Activated CD4-positive, alpha-beta T cell treated with anti-CD3 and anti-CD28 coated beads, Interleukin-2, amount 10 ng/mL, durations not matched to agents 7 days and 5 days (primary cell): ENCODE data around the gene NCR1. TPM values are rescaled to one million over a fixed set of nuclear protein-coding genes. Genes with fewer than 3 reads are reported as not detected.
"Not testable (repeated sequence)": the region's sequence is repeated elsewhere in the genome, so short reads cannot be mapped to it uniquely, and the experiment has no call there.

Experiments
- CTCF ChIA-PET: fragments of 350-600 bp; sonication (Branson Sonifier 250); formaldehyde crosslinking; loops from one replicate; lab custom pipeline; 2021; ENCODE audit warnings: antibody characterized with exemption; lab: Charles Lee
- POLR2A ChIA-PET: fragments of 350-600 bp; sonication (Branson Sonifier 250); formaldehyde crosslinking; loops from one replicate; lab custom pipeline; 2021; ENCODE audit warnings: antibody characterized with exemption; lab: Charles Lee
- DNase-seq: peaks from one replicate; pipeline ENCODE4 v3.0.0-alpha.2; 2020
- H3K27ac Mint-ChIP-seq: one replicate; pipeline ENCODE4 v1.8.0; 2021; ENCODE audit warnings: mild to moderate bottlenecking, moderate library complexity, mixed read lengths
- H3K27me3 Mint-ChIP-seq: one replicate; pipeline ENCODE4 v1.8.0; 2021; ENCODE audit warnings: mixed read lengths
- H3K36me3 Mint-ChIP-seq: one replicate; pipeline ENCODE4 v1.8.0; 2021; ENCODE audit warnings: low read depth, mixed read lengths
- H3K4me1 Mint-ChIP-seq: one replicate; pipeline ENCODE4 v1.8.0; 2021; ENCODE audit warnings: mixed read lengths
- H3K4me3 Mint-ChIP-seq: one replicate; pipeline ENCODE4 v1.8.0; 2021; ENCODE audit warnings: mild to moderate bottlenecking, moderate library complexity, mixed read lengths
- H3K9me3 Mint-ChIP-seq: one replicate; pipeline ENCODE4 v1.8.0; 2021; ENCODE audit warnings: mixed read lengths
- total RNA-seq, 2 experiments: library from RNA; stranded (reverse); gene quantifications; one replicate each; pipeline ENCODE4 v1.2.3, GENCODE V29; 2021

Gene NCR1
- total RNA-seq, 2 experiments from 2014 or later: not detected

DNA sequence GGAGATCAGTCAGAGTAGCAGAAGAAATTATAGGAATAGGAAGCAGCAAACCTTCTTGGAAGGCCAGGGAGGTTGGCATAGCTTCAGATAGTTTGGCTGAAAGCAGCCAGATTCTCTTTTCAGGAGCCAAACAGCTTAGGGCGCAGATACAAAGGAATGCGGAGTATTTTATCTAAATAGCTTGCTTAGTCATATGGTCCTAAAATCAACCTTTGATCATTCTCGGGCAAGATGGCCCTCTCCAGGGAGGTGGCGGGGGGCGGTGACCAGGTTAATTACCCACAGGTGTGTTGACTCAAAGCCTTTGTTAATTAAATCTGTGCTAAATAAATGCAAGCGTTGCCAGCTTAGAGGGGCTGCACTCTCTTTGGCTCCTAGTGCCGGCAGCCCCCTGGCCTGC lies 12.5 kb upstream of the NCR1 start:
- peaks cover 5% of the 10 kb centered on the region for H3K27me3 Mint-ChIP-seq
- H3K36me3 Mint-ChIP-seq: no peaks in the 10 kb centered on the region
- no peaks in the 10 kb centered on the region for H3K9me3 Mint-ChIP-seq
- no peaks in the 10 kb centered on the region for H3K4me1 Mint-ChIP-seq
- H3K27ac Mint-ChIP-seq: no peak overlapping the region
- no peak for DNase-seq
- ChIA-PET CTCF (no interaction called here), POLR2A (no interaction called here)
- no peak overlapping the region for H3K4me3 Mint-ChIP-seq

DNA sequence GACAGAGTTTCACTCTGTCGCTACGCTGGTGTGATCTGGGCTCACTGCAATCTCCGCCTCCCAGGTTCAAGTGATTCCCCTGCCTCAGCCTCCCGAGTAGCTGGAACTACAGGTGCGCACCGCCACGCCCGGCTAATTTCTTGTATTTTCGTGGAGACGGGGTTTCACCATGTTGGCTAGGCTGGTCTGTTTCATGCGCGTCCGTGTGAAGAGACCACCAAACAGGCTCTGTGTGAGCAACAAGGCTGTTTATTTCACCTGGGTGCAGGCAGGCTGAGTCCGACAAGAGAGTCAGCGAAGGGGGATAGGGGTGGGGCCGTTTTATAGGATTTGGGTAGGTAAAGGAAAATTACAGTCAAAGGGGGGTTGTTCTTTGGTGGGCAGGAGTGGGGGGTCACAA lies 11.8 kb upstream of the NCR1 start:
- CTCF ChIA-PET, H3K4me1 Mint-ChIP-seq, H3K36me3 Mint-ChIP-seq, H3K27me3 Mint-ChIP-seq, DNase-seq, H3K4me3 Mint-ChIP-seq, H3K27ac Mint-ChIP-seq, H3K9me3 Mint-ChIP-seq, POLR2A ChIA-PET: not testable (repeated sequence)

DNA sequence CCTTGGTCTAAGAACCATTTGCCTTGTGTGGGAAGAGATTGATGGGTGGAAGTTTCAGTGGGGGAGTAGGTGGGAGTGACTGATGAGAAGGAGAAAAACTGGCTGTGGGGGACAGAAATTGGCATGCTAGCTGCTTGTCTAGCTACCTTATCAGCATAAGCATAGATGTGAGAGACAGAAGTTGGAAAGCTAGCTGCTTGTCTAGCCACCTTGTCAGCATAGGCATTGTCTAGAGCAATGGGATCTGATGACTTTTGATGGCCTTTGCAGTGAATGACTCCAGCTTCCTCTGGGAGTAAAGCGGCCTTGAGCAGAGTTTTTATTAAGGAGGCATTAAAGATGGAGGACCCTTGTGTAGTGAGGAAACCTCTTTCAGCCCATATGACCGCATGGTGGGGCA lies 9.9 kb upstream of the NCR1 start:
- H3K4me1 Mint-ChIP-seq: no peaks in the 10 kb centered on the region
- H3K36me3 Mint-ChIP-seq: no peaks in the 10 kb centered on the region
- no peak overlapping the region for H3K4me3 Mint-ChIP-seq
- H3K9me3 Mint-ChIP-seq: no peaks in the 10 kb centered on the region
- ChIA-PET CTCF (no interaction called here), POLR2A (no interaction called here)
- peaks cover 12% of the 10 kb centered on the region for H3K27me3 Mint-ChIP-seq
- no peak for DNase-seq
- no peak overlapping the region for H3K27ac Mint-ChIP-seq

DNA sequence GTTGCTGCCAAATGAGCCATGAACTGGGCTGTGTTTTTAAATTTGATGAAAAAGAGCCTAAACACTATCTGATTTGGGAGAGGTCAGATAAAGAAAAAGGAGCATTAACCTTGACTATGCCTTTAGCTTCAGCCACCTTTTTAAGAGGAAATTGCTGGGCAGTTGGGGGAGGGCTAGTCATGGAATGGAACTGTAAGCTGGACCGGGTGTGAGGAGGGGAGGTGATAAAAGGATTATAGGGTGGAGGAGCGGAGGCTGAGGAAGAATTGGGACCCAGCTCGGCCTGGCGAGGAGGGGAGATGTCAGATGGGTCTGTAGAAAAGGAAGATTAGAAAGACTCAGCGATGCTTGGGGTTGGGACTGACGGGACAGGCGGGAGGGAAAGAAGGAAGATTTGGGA lies 7.3 kb upstream of the NCR1 start:
- H3K27me3 Mint-ChIP-seq, POLR2A ChIA-PET, H3K4me3 Mint-ChIP-seq, H3K4me1 Mint-ChIP-seq, DNase-seq, CTCF ChIA-PET, H3K27ac Mint-ChIP-seq, H3K36me3 Mint-ChIP-seq, H3K9me3 Mint-ChIP-seq: not testable (repeated sequence)

- H3K27me3 Mint-ChIP-seq, CTCF ChIA-PET, POLR2A ChIA-PET, H3K9me3 Mint-ChIP-seq, H3K36me3 Mint-ChIP-seq, H3K4me1 Mint-ChIP-seq, H3K4me3 Mint-ChIP-seq, H3K27ac Mint-ChIP-seq, DNase-seq: not testable (repeated sequence)
Observed at GRCh38 chr19:54899646-54900045, 6.3 kb upstream of the NCR1 start.

GRCh38 chr19:54901153-54901552 lies 4.8 kb upstream of the NCR1 start:
- H3K27ac Mint-ChIP-seq, H3K9me3 Mint-ChIP-seq, CTCF ChIA-PET, H3K4me3 Mint-ChIP-seq, H3K4me1 Mint-ChIP-seq, POLR2A ChIA-PET, H3K27me3 Mint-ChIP-seq, H3K36me3 Mint-ChIP-seq, DNase-seq: not testable (repeated sequence)

DNA sequence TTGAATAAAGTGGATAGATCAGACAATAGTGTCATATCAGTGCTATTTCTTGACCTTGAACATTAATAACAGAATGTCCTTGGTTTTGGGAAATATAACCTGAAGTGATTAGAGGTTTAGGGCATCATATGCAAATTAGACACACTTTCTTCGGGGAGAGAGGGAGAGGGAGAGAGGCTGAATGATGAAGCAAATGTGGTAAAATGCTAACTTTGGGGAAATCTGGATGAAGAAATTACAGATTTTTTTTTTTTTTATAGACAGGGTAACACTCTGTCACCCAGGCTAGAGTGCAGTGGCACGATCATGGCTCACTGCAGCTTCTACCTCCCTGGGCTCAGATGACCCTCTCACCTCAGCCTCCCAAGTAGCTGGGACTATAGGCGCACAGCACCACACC lies 3.9 kb upstream of the NCR1 start:
- H3K36me3 Mint-ChIP-seq: no peaks in the 10 kb centered on the region
- H3K9me3 Mint-ChIP-seq: no peaks in the 10 kb centered on the region
- H3K4me3 Mint-ChIP-seq: no peak overlapping the region
- H3K27me3 Mint-ChIP-seq: peaks cover 10% of the 10 kb centered on the region
- H3K4me1 Mint-ChIP-seq: peaks cover 2% of the 10 kb centered on the region
- H3K27ac Mint-ChIP-seq: no peak overlapping the region
- POLR2A ChIA-PET: no interaction called here
- no peak for DNase-seq
- CTCF ChIA-PET: no interaction called here

GRCh38 chr19:54903303-54903702 lies 2.6 kb upstream of the NCR1 start:
- Mint-ChIP-seq H3K9me3 (no peaks in the 10 kb centered on the region), H3K27ac (no peak overlapping the region), H3K36me3 (no peaks in the 10 kb centered on the region), H3K4me3 (no peak overlapping the region), H3K27me3 (peaks cover 10% of the 10 kb centered on the region), H3K4me1 (peaks cover 2% of the 10 kb centered on the region)
- CTCF ChIA-PET: no interaction called here
- POLR2A ChIA-PET: no interaction called here
- no peak for DNase-seq

DNA sequence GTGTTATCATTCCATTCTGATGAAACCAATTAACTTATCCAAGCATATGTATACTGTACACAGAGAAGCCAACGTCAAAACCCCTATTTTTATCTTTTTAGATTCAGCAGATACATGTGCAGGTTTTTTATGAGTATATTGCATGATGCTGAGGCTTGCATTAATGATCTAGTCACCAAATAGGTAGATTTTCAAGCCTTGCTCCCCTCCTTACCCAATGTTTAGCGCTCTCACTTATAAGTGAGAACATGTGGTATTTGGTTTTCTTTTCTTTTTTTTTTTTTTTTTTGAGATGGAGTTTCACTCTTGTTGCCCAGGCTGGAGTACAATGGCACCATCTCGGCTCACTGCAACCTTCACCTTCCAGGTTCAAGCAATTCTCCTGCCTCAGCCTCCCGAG lies 1.7 kb upstream of the NCR1 start:
- DNase-seq, H3K27me3 Mint-ChIP-seq, H3K36me3 Mint-ChIP-seq, H3K9me3 Mint-ChIP-seq, H3K27ac Mint-ChIP-seq, CTCF ChIA-PET, H3K4me1 Mint-ChIP-seq, POLR2A ChIA-PET, H3K4me3 Mint-ChIP-seq: not testable (repeated sequence)

- POLR2A ChIA-PET: no interaction called here
- Mint-ChIP-seq H3K4me1 (peaks cover 2% of the 10 kb centered on the region), H3K27me3 (peaks cover 3% of the 10 kb centered on the region), H3K9me3 (no peaks in the 10 kb centered on the region), H3K36me3 (no peaks in the 10 kb centered on the region), H3K4me3 (no peak overlapping the region), H3K27ac (no peak overlapping the region)
- CTCF ChIA-PET: no interaction called here
- DNase-seq: no peak
Observed at GRCh38 chr19:54905421-54905802, 536 bp upstream of the NCR1 start.

GRCh38 chr19:54906819-54907218 lies 871 bp downstream of the NCR1 start:
- no peak overlapping the region for H3K27ac Mint-ChIP-seq
- no peaks in the 10 kb centered on the region for H3K9me3 Mint-ChIP-seq
- ChIA-PET CTCF (no interaction called here), POLR2A (no interaction called here)
- H3K4me1 Mint-ChIP-seq: peaks cover 2% of the 10 kb centered on the region
- no peak for DNase-seq
- no peaks in the 10 kb centered on the region for H3K36me3 Mint-ChIP-seq
- H3K27me3 Mint-ChIP-seq: peaks cover 3% of the 10 kb centered on the region
- no peak overlapping the region for H3K4me3 Mint-ChIP-seq

DNA sequence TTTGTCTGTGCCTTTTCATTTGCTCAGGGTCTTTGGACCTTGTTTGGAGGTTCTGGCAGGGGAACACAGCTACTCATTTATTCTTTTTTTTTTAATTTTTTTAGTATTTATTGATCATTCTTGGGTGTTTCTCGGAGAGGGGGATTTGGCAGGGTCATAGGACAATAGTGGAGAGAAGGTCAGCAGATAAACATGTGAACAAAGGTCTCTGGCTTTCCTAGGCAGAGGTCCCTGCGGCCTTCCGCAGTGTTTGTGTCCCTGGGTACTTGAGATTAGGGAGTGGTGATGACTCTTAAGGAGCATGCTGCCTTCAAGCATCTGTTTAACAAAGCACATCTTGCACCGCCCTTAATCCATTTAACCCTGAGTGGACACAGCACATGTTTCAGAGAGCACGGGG lies 2.0 kb downstream of the NCR1 start:
- H3K4me3 Mint-ChIP-seq, POLR2A ChIA-PET, H3K9me3 Mint-ChIP-seq: not testable (repeated sequence)

GRCh38 chr19:54916822-54917221 lies 10.9 kb downstream of the NCR1 start:
- Mint-ChIP-seq H3K9me3 (no peaks in the 10 kb centered on the region), H3K27ac (no peak overlapping the region), H3K36me3 (no peaks in the 10 kb centered on the region), H3K4me3 (no peak overlapping the region), H3K4me1 (peaks cover 7% of the 10 kb centered on the region), H3K27me3 (peaks cover 6% of the 10 kb centered on the region)
- CTCF ChIA-PET: no interaction called here
- no peak for DNase-seq
- POLR2A ChIA-PET: no interaction called here

More for the DNA sequence above, 2.0 kb downstream of the NCR1 start:
- H3K27me3 Mint-ChIP-seq, H3K27ac Mint-ChIP-seq, CTCF ChIA-PET, H3K4me1 Mint-ChIP-seq, DNase-seq, H3K36me3 Mint-ChIP-seq: not testable (repeated sequence)

GRCh38 chr19:54918499-54918898 lies 12.6 kb downstream of the NCR1 start:
- Mint-ChIP-seq H3K27me3 (peaks cover 8% of the 10 kb centered on the region), H3K36me3 (no peaks in the 10 kb centered on the region), H3K4me1 (peaks cover 7% of the 10 kb centered on the region), H3K4me3 (no peak overlapping the region), H3K9me3 (no peaks in the 10 kb centered on the region), H3K27ac (no peak overlapping the region)
- no peak for DNase-seq
- ChIA-PET CTCF (no interaction called here), POLR2A (no interaction called here)
